ENCODE data around the gene PFN1.
"Not testable (repeated sequence)": the region's sequence is repeated elsewhere in the genome, so short reads cannot be mapped to it uniquely, and the experiment has no call there.

Gene PFN1

GRCh38 chr17:4913994-4914393 lies 34.3 kb downstream of the PFN1 start:
- H3K4me1 ChIP-seq (ENCODE audit: insufficient read depth, insufficient read length): peaks cover 4% of the 10 kb centered on the region
- H3K4me3 ChIP-seq (ENCODE audit: insufficient read length, low read depth): no peak overlapping the region
- TF ChIP-seq SUZ12 (IDR thresholded peaks at IDR 0.05; ENCODE audit: extremely low read depth, insufficient read depth, insufficient read length): no peak
- TF ChIP-seq ZNF274 (IDR thresholded peaks at IDR 0.05; ENCODE audit: low read depth, low read length): no peak
- TF ChIP-seq YY1 (IDR thresholded peaks at IDR 0.05; ENCODE audit: insufficient read depth, insufficient read length): no peak
- no peak overlapping the region for H3K9ac ChIP-seq (ENCODE audit: insufficient read length, low read depth)
- H3K9me3 ChIP-seq (ENCODE audit: insufficient read depth, low read length): no peaks in the 10 kb centered on the region
- H3K36me3 ChIP-seq (ENCODE audit: insufficient read depth, insufficient read length, low read length): no peaks in the 10 kb centered on the region
- H3K27me3 ChIP-seq (ENCODE audit: insufficient read depth, insufficient read length): no peaks in the 10 kb centered on the region
- DNase-seq (ENCODE audit: low read depth, low spot score): no peak

- DNase-seq (ENCODE audit: low read depth, low spot score): peak; percentile 71
- H3K9ac ChIP-seq (ENCODE audit: insufficient read length, low read depth): peak overlapping the region; percentile 58
These were observed 39.4 kb downstream of the PFN1 start for GRCh38 chr17:4908711-4909496.

GRCh38 chr17:4908301-4908700 lies 40.0 kb downstream of the PFN1 start:
- Histone ChIP-seq H3K9ac (ENCODE audit: insufficient read length, low read depth) (peak overlapping the region; percentile 58), H3K4me1 (ENCODE audit: insufficient read depth, insufficient read length) (peaks cover 11% of the 10 kb centered on the region), H3K27me3 (ENCODE audit: insufficient read depth, insufficient read length) (no peaks in the 10 kb centered on the region), H3K36me3 (ENCODE audit: insufficient read depth, insufficient read length, low read length) (no peaks in the 10 kb centered on the region), H3K9me3 (ENCODE audit: insufficient read depth, low read length) (no peaks in the 10 kb centered on the region), H3K4me3 (ENCODE audit: insufficient read length, low read depth) (no peak overlapping the region)
- TF ChIP-seq ZNF274 (IDR thresholded peaks at IDR 0.05; ENCODE audit: low read depth, low read length): no peak
- no peak for TF ChIP-seq SUZ12 (IDR thresholded peaks at IDR 0.05; ENCODE audit: extremely low read depth, insufficient read depth, insufficient read length)
- no peak for DNase-seq (ENCODE audit: low read depth, low spot score)

More at GRCh38 chr17:4908711-4909496, 39.4 kb downstream of the PFN1 start:
- TF ChIP-seq YY1 (IDR thresholded peaks at IDR 0.05; ENCODE audit: insufficient read depth, insufficient read length): no peak
- TF ChIP-seq ZNF274 (IDR thresholded peaks at IDR 0.05; ENCODE audit: low read depth, low read length): no peak
- TF ChIP-seq SUZ12 (IDR thresholded peaks at IDR 0.05; ENCODE audit: extremely low read depth, insufficient read depth, insufficient read length): no peak
- Histone ChIP-seq H3K27me3 (ENCODE audit: insufficient read depth, insufficient read length) (no peaks in the 10 kb centered on the region), H3K4me1 (ENCODE audit: insufficient read depth, insufficient read length) (peaks cover 9% of the 10 kb centered on the region), H3K9me3 (ENCODE audit: insufficient read depth, low read length) (no peaks in the 10 kb centered on the region), H3K4me3 (ENCODE audit: insufficient read length, low read depth) (no peak overlapping the region), H3K36me3 (ENCODE audit: insufficient read depth, insufficient read length, low read length) (no peaks in the 10 kb centered on the region)

GRCh38 chr17:4906642-4907041 lies 41.7 kb downstream of the PFN1 start:
- not testable (repeated sequence) for H3K9ac ChIP-seq (ENCODE audit: insufficient read length, low read depth); H3K4me3 ChIP-seq (ENCODE audit: insufficient read length, low read depth); H3K9me3 ChIP-seq (ENCODE audit: insufficient read depth, low read length); H3K27me3 ChIP-seq (ENCODE audit: insufficient read depth, insufficient read length); DNase-seq (ENCODE audit: low read depth, low spot score); H3K36me3 ChIP-seq (ENCODE audit: insufficient read depth, insufficient read length, low read length)
- peaks cover 13% of the 10 kb centered on the region for H3K4me1 ChIP-seq (ENCODE audit: insufficient read depth, insufficient read length)

- Histone ChIP-seq H3K36me3 (ENCODE audit: insufficient read depth, insufficient read length, low read length) (peaks cover 17% of the 10 kb centered on the region), H3K9ac (ENCODE audit: insufficient read length, low read depth) (peak within 1 kb of the TSS; percentile 25), H3K4me3 (ENCODE audit: insufficient read length, low read depth) (no peak within 1 kb of the TSS), H3K4me1 (ENCODE audit: insufficient read depth, insufficient read length) (peaks cover 6% of the 10 kb centered on the region), H3K9me3 (ENCODE audit: insufficient read depth, low read length) (no peaks in the 10 kb centered on the region), H3K27me3 (ENCODE audit: insufficient read depth, insufficient read length) (no peaks in the 10 kb centered on the region)
- TF ChIP-seq YY1 (IDR thresholded peaks at IDR 0.05; ENCODE audit: insufficient read depth, insufficient read length) (no peak), ZNF274 (IDR thresholded peaks at IDR 0.05; ENCODE audit: low read depth, low read length) (no peak), SUZ12 (IDR thresholded peaks at IDR 0.05; ENCODE audit: extremely low read depth, insufficient read depth, insufficient read length) (no peak)
- DNase-seq (ENCODE audit: low read depth, low spot score): peak; percentile 63
These were observed 45.1 kb downstream of the PFN1 start, which contains the start of gene CHRNE for GRCh38 chr17:4903051-4903818. Gene CHRNE, minus strand, starts transcription at chr17:4903098. Its CDS starts 35 bp downstream, at chr17:4903063.

- no peak for DNase-seq (ENCODE audit: low read depth, low spot score)
- no peak overlapping the region for H3K4me3 ChIP-seq (ENCODE audit: insufficient read length, low read depth)
These were observed 45.8 kb downstream of the PFN1 start for GRCh38 chr17:4902540-4902939.

GRCh38 chr17:4901648-4902344 lies 46.5 kb downstream of the PFN1 start:
- peaks cover 8% of the 10 kb centered on the region for H3K4me1 ChIP-seq (ENCODE audit: insufficient read depth, insufficient read length)
- no peaks in the 10 kb centered on the region for H3K9me3 ChIP-seq (ENCODE audit: insufficient read depth, low read length)
- peaks cover 21% of the 10 kb centered on the region for H3K36me3 ChIP-seq (ENCODE audit: insufficient read depth, insufficient read length, low read length)
- DNase-seq (ENCODE audit: low read depth, low spot score): no peak
- H3K9ac ChIP-seq (ENCODE audit: insufficient read length, low read depth): no peak overlapping the region
- no peaks in the 10 kb centered on the region for H3K27me3 ChIP-seq (ENCODE audit: insufficient read depth, insufficient read length)
- no peak overlapping the region for H3K4me3 ChIP-seq (ENCODE audit: insufficient read length, low read depth)
- TF ChIP-seq SUZ12 (IDR thresholded peaks at IDR 0.05; ENCODE audit: extremely low read depth, insufficient read depth, insufficient read length): no peak
- no peak for TF ChIP-seq YY1 (IDR thresholded peaks at IDR 0.05; ENCODE audit: insufficient read depth, insufficient read length)
- TF ChIP-seq ZNF274 (IDR thresholded peaks at IDR 0.05; ENCODE audit: low read depth, low read length): no peak

More at GRCh38 chr17:4902540-4902939, 45.8 kb downstream of the PFN1 start:
- peaks cover 4% of the 10 kb centered on the region for H3K4me1 ChIP-seq (ENCODE audit: insufficient read depth, insufficient read length)
- no peaks in the 10 kb centered on the region for H3K9me3 ChIP-seq (ENCODE audit: insufficient read depth, low read length)
- H3K27me3 ChIP-seq (ENCODE audit: insufficient read depth, insufficient read length): no peaks in the 10 kb centered on the region
- no peak for TF ChIP-seq ZNF274 (IDR thresholded peaks at IDR 0.05; ENCODE audit: low read depth, low read length)
- no peak for TF ChIP-seq YY1 (IDR thresholded peaks at IDR 0.05; ENCODE audit: insufficient read depth, insufficient read length)
- TF ChIP-seq SUZ12 (IDR thresholded peaks at IDR 0.05; ENCODE audit: extremely low read depth, insufficient read depth, insufficient read length): no peak
- peaks cover 17% of the 10 kb centered on the region for H3K36me3 ChIP-seq (ENCODE audit: insufficient read depth, insufficient read length, low read length)
- peak overlapping the region; percentile 25 for H3K9ac ChIP-seq (ENCODE audit: insufficient read length, low read depth)

Data from NT2/D1 (cell line).